ENCODE results near the gene SORBS2.
"Not testable (repeated sequence)": the region's sequence is repeated elsewhere in the genome, so short reads cannot be mapped to it uniquely, and the experiment has no call there.

SORBS2 gene

GRCh38 chr4:185716141-185716551 lies 95.8 kb downstream of the SORBS2 start:
- in situ Hi-C loops (cut with MboI; ENCODE audit: low sequenced_read_pairs) = no loop called here

- in situ Hi-C loops (cut with MboI; ENCODE audit: low sequenced_read_pairs) = not testable (repeated sequence)
These were observed 97.5 kb downstream of the SORBS2 start for GRCh38 chr4:185714524-185714923.

- in situ Hi-C loops (cut with MboI; ENCODE audit: low sequenced_read_pairs) = no loop called here
These were observed 98.3 kb downstream of the SORBS2 start for GRCh38 chr4:185713731-185714130.

GRCh38 chr4:185713272-185713671 lies 98.7 kb downstream of the SORBS2 start:
- in situ Hi-C loops (cut with MboI; ENCODE audit: low sequenced_read_pairs) = no loop called here

- in situ Hi-C loops (cut with MboI; ENCODE audit: low sequenced_read_pairs) = no loop called here
These were observed 99.5 kb downstream of the SORBS2 start for GRCh38 chr4:185712350-185713024.

- in situ Hi-C loops (cut with MboI; ENCODE audit: low sequenced_read_pairs) = no loop called here
These were observed 100.3 kb downstream of the SORBS2 start for GRCh38 chr4:185711726-185712125.

GRCh38 chr4:185710487-185710995 lies 101.5 kb downstream of the SORBS2 start:
- in situ Hi-C loops (cut with MboI; ENCODE audit: low sequenced_read_pairs) = no loop called here

GRCh38 chr4:185709802-185710486 lies 102.0 kb downstream of the SORBS2 start:
- in situ Hi-C loops (cut with MboI; ENCODE audit: low sequenced_read_pairs) = no loop called here

- in situ Hi-C loops (cut with MboI; ENCODE audit: low sequenced_read_pairs) = no loop called here
These were observed 103.6 kb downstream of the SORBS2 start for GRCh38 chr4:185708348-185708747.

- in situ Hi-C loops (cut with MboI; ENCODE audit: low sequenced_read_pairs) = not testable (repeated sequence)
These were observed 104.4 kb downstream of the SORBS2 start for GRCh38 chr4:185707622-185708021.

GRCh38 chr4:185702147-185702663 lies 109.8 kb downstream of the SORBS2 start:
- in situ Hi-C loops (cut with MboI; ENCODE audit: low sequenced_read_pairs) = no loop called here

- in situ Hi-C loops (cut with MboI; ENCODE audit: low sequenced_read_pairs) = no loop called here
These were observed 111.4 kb downstream of the SORBS2 start for GRCh38 chr4:185700630-185701029.

- in situ Hi-C loops (cut with MboI; ENCODE audit: low sequenced_read_pairs) = no loop called here
These were observed 111.9 kb downstream of the SORBS2 start for GRCh38 chr4:185700048-185700447.

GRCh38 chr4:185697488-185697887 lies 114.5 kb downstream of the SORBS2 start:
- in situ Hi-C loops (cut with MboI; ENCODE audit: low sequenced_read_pairs) = no loop called here

- in situ Hi-C loops (cut with MboI; ENCODE audit: low sequenced_read_pairs) = no loop called here
These were observed 116.3 kb downstream of the SORBS2 start for GRCh38 chr4:185695743-185696142.

- in situ Hi-C loops (cut with MboI; ENCODE audit: low sequenced_read_pairs) = no loop called here
These were observed 118.3 kb downstream of the SORBS2 start for GRCh38 chr4:185693548-185694215.

- in situ Hi-C loops (cut with MboI; ENCODE audit: low sequenced_read_pairs) = no loop called here
These were observed 122.6 kb downstream of the SORBS2 start for GRCh38 chr4:185689407-185689806.

- in situ Hi-C loops (cut with MboI; ENCODE audit: low sequenced_read_pairs) = no loop called here
These were observed 126.2 kb downstream of the SORBS2 start for GRCh38 chr4:185685804-185686203.

GRCh38 chr4:185683896-185684295 lies 128.1 kb downstream of the SORBS2 start:
- in situ Hi-C loops (cut with MboI; ENCODE audit: low sequenced_read_pairs) = no loop called here

GRCh38 chr4:185683222-185683621 lies 128.8 kb downstream of the SORBS2 start:
- in situ Hi-C loops (cut with MboI; ENCODE audit: low sequenced_read_pairs) = no loop called here

- in situ Hi-C loops (cut with MboI; ENCODE audit: low sequenced_read_pairs) = no loop called here
These were observed 129.8 kb downstream of the SORBS2 start for GRCh38 chr4:185682236-185682635.

- in situ Hi-C loops (cut with MboI; ENCODE audit: low sequenced_read_pairs) = no loop called here
These were observed 130.4 kb downstream of the SORBS2 start for GRCh38 chr4:185681604-185682003.
